A673 (cell line): Measurements from ENCODE around the gene EDA2R.

ENCODE experiments used
- CTCF ChIP-seq: fragments of 300-800, 200-600 bp; sonication (generic); conservative IDR thresholded peaks from 2 replicates; pipeline ENCODE4 v1.5.1; 2017; ENCODE audit warnings: low read depth, mild to moderate bottlenecking, antibody characterized with exemption, low read length, moderate library complexity, mixed read lengths
- EZH2 ChIP-seq: fragments of 200-600 bp; sonication (generic); IDR thresholded peaks from 2 replicates; pipeline ENCODE4 v1.6.1; 2017; ENCODE audit warnings: borderline replicate concordance, low read depth, mild to moderate bottlenecking, mixed read lengths, antibody characterized with exemption, low read length; ENCODE audit not compliant: poor library complexity, severe bottlenecking

- TF ChIP-seq CTCF (no peak), EZH2 (no peak)
Measured at GRCh38 chrX:66602381-66602938, 36.4 kb downstream of the EDA2R start.
